Cardiac septum (tissue), 1 donor: ENCODE measurements around the gene LAMB1. TPM values are rescaled to one million over a fixed set of nuclear protein-coding genes. Genes with fewer than 3 reads are reported as not detected.

Source experiments
- DNase-seq: peaks from one replicate; pipeline ENCODE4 v3.0.0-alpha.2; 2020; ENCODE audit warnings: low spot score
- intact Hi-C: fragments of 100-400 bp; cut with DNase I; formaldehyde crosslinking; loops from one replicate; pipeline ENCODE4 v1.14.0; 2022
- total RNA-seq: library from RNA; stranded (reverse); fragmentation: NEBNext Ultra II Directional; extraction: Animal tissue kit (Norgen Biotek cat#: 25700); gene quantifications from one replicate; pipeline ENCODE4 v1.2.1, GENCODE V29; 2021
- donor health status: DM: no; HTN: no; CAD: no.

LAMB1 gene
- total RNA-seq, 1 donor from 2014 or later, result 55.1 TPM

DNA sequence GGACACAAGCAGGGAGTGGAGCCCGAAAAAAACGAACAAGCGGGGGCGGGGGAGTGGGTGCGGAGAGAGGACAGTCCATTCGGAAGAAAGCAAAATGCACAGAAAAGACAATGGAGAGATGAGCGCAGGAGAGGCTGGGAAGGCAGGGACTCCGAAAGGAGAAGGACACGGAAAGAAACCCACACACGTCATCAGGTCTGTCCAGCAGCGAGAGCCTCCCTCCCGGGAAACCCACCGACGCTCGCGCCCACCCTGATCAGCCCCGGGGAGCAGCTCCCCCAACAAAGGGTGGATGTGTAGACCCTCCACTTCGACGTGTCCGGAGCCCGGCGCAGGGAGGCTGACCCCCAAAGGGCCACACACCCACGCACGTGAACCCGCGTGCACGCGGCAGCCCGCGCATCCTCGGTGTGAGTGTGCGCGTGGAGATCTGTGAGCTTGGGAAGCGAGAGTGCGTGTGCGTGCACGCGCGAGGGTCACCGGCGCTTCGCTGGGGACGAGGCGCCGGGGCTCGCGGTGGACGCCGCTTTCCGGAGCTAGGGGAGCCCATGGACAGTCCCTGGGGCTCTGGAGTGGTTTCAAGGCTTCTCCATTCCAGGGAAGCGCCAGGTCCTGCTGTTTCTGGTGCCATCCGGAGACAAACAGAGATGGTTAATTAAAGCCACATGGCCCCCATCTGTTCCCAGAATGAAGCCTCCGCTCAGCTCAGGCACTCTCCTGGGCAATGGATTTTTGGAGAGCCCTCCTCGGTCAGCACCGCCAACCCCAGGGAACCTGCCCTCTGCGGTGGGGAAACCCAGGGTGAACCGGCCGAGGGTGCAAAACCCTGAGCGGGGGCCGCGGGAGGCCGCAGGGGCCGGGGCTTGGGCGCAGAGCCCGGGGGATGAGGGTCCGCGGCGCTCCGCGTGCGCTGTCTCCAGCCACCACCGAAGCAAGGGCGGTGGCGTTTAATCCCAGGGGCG is 916 bp downstream of the LAMB1 start:
- intact Hi-C loops, result loop anchor here (5.0 to 10.0 kb wide), 3 partner anchors 65 to 143 kb away; no protein-coding TSS in a partner anchor
- DNase-seq, result no peak

DNA sequence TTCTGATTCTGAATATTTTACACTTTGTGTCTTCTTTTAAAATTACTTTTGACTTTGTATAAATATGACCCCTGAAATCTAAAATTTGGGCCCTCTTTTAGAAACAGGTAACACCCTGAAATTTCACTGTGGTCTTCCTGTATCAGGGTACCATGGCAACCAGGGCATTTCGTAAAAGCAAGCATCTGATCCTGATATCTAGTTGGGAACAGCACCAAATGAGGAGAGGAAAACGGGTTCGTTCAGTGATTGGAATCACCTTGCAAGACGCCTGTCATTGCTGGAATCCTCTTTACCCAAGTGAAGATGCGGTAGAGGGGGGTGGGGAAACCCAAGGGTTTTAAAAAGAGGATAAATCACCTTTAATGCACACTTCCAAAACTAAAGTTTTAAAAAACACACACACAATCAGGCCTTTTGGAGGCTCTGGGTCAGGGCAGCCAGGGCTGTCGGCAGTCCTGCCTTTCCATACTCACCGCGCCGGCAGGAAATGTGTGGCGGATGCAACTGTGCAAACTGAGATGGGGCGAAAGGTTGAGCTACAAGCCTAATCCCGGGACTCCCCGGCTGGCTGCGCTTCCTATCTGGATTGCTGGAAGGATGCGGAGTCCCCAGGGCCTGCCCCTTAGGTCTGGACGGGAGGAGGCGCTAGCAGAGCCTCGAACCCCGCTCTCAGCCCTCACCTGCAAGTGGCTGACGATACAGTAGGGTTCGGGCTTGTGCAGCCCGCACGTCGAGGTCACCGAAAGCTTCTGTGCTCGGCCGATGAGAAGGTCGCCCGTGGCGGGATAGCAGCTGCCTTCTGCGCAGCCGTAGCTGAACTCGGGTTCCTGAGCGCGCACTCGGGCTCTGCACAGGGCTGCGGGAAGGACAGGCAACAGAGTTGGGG is 1.8 kb downstream of the LAMB1 start:
- peak; percentile 84 for DNase-seq
- intact Hi-C loops, result loop anchor here (5.0 to 10.0 kb wide), 3 partner anchors 64 to 144 kb away; no protein-coding TSS in a partner anchor

DNA sequence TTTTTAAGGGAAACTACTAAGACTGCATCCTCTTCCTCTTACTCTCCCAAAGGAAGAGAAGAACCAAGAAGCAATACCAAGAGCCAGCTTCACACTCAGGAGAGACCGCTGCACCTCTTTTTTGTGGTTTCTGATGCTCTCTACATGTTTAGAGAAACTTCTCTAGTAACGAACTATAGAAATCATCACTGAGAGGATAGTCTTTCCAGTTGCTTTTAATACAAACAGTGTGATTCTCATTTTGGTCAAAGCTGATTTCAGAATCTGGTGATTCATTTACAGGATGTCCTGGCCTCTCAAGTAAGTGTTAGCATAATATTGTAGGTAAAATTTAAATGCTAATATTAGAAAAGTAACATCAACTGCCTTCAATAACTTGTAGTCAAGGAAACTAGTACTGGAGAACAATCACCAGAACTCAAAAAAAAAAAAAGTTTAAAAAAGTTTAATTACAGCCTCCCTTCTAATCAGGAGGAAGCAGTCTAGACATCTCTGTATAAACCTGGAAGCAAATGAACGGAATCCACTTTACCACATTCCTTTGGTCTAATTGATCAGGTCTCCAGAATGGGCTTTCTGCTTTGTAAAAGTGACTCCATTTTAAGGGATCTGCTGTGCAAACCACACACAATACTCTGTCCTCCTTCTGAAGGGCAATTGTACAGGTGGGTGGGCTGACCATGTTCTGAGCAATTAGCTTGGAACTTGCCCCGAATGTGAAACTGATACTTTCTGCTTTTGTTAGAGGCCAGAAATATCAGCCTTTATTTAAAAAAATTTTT is 3.0 kb downstream of the LAMB1 start:
- DNase-seq, result no peak
- intact Hi-C loops, result loop anchor here (5.0 to 10.0 kb wide), 3 partner anchors 63 to 145 kb away; no protein-coding TSS in a partner anchor

DNA sequence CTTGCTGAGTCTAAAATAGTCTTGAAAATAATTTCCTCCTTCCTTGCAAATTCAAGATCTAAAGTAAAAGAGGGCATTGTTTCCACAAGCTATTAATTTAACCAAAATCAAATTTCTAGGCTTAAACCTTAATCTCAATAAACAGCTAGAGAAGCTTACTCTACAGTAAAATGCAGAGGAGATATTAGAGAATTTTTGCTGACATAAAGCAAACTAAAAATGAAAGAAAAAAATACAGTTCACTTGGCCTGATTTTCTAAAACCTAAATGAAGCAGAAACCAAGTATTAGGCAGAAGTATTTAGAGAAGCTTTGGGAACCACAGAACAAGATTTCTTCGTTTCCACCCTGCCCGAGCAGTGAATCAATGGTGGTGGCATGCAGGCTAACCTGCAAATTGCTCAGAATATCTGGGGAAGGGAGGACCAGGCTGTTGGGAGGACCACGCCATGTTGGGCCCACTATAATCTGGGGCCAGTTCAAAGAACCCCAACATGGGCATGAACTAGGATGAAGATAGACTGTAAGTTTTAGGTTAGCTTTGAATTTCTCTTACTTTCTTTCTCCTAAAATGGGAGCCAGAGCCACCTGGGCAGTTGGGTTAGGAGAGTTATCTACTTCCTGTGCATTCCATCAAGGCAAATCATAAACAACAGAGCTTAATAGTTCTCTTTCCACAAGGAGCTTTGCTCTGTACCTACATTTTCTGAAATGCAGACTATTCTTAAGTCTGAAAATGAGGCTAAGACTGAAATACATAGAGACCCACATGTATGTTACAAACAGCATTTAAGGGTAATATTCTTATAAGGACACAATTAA is 4.1 kb downstream of the LAMB1 start:
- no peak for DNase-seq
- intact Hi-C loops, result no loop called here

DNA sequence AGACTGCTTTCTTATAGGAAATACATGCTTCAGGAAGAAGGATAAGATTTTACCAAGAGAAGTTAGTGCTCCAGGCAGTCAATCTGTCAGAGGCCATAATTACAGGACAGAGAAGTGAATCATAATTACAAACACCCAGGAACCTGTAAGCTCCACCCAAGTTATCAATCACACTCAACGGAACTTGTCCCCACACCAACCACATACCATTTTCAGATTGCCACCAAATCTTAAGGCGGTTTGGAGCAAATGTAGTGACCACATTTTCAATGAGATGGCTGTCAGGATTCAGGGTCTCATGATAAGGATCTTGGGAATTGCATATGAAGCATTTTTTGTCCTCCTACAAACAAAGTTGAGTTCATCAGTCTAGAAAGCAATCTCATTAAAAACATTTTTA is 4.8 kb downstream of the LAMB1 start:
- intact Hi-C loops, result no loop called here
- DNase-seq, result no peak

DNA sequence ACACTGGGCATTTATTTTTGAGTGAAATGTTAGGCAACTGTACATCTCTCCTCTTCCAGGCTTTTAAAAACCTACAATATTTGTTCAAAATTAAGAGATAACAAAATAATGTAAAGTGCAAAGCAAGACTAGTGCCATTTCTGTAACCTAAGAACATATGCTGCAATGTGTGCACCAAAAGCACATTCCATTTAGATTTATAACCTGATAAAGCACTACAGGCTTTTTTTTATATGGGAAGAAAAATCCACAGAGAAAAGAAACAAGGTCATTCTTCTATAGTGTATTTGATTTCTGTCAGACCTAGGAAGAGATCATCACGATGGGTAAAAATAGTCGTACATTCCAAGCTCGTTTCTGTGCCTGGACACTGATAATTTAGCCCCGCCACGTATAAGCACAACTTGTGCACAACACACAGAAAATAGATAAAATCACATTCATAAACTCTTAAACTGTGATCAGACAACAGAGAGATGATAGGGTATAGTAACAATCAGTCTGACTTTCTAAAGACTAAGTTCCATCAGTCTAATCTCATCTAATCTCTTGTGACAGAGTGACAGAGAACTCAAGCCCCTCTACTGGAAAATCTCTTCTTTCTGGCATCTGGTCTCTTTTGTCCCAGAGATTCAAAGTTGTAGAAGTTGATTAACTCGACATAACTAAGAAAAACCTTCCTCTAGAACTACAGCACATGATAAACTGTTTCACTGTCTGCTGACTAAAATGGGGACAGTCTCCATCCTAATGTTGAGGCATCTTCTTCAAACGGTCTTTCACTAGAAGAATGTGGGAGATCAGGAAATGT is 6.7 kb downstream of the LAMB1 start:
- intact Hi-C loops, result no loop called here
- DNase-seq, result no peak

DNA sequence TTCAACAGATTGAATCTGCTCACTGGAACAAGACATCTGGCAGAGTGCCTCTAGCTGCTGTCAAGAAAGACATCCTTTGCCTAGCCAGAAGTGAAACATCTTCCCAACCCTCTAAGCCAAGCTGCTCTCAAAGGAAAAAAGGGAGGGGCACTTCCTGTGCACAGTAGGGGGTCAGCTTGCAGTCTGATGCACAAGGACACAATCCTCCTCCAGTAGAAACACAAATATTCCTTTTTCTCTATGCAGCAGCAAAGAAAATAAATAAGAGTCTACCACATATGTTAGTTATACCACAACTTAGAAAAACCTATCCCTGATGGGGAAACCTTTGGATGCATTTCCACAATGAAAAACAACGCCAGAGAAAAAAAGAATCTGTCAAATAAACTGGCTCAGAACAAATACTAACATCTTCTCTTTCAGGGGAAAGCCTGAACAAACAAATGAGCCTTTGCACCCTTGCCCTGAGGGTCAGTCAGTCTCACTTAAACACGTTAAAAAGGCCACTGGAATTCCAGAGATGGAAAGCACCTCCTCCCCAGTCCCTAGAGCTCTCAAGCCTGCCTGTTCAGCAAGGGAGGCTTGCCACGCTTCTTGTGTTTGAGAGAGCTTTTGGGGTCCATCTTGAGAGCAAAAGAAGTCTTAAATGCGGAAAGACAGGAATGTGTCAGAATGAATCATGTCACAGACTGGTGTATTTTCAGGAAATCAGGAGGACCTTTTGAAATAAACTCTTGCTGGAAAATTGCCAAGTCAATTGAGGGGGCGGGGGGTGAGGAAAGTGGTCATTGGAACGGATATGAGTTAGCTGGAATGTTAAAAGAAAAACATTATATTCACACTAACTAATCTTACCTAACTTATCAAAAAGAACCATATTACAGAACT is 7.5 kb downstream of the LAMB1 start:
- no peak for DNase-seq
- intact Hi-C loops, result no loop called here

DNA sequence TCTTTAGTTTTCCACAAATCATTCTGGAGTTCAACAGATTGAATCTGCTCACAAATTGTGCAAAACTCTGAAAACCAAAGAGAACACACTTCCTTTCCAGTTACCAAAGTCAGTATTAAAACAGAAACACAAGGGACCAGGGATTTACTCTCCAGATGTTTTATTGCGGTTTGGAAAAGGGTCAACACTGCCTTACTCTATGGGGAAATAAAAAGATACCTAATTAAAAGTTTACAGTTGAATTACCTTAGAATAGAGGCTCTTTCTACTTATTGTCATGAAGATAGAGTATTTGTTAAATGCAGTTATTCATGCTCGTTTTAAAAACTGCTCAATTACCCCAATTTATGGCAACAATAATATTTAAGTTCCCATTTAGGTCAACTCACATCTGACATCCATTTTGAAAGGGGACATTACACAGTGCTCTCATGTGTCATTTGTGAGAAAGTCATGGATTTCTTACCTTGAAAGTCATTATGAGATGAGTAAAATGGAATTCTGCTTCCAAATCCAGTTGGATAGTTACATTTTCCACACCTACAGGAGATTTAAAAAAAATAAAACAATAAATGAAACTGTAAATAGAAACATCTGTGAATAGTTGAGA is 8.4 kb downstream of the LAMB1 start:
- intact Hi-C loops, result no loop called here

DNA sequence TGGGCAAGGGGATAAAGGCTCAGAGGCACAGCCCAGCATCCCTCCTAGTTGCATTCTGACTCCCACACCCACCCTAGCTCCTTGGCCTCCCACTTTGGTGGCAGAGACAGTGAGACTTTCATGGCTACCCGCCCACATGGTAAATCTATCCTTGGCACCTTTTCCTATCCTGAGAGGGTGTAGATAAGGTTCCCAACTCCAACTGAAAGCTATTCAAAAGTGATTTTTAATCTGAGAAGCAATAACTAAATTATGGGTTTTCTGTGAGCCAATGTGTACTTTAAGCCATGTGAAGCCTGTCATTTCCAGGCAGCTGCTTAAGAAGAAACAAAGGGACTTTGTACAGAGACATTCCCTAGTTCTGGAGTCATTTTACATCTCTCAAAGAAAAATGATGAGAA is 9.1 kb downstream of the LAMB1 start:
- DNase-seq, result no peak
- intact Hi-C loops, result no loop called here

More for the DNA sequence above, 8.4 kb downstream of the LAMB1 start:
- DNase-seq, result no peak

DNA sequence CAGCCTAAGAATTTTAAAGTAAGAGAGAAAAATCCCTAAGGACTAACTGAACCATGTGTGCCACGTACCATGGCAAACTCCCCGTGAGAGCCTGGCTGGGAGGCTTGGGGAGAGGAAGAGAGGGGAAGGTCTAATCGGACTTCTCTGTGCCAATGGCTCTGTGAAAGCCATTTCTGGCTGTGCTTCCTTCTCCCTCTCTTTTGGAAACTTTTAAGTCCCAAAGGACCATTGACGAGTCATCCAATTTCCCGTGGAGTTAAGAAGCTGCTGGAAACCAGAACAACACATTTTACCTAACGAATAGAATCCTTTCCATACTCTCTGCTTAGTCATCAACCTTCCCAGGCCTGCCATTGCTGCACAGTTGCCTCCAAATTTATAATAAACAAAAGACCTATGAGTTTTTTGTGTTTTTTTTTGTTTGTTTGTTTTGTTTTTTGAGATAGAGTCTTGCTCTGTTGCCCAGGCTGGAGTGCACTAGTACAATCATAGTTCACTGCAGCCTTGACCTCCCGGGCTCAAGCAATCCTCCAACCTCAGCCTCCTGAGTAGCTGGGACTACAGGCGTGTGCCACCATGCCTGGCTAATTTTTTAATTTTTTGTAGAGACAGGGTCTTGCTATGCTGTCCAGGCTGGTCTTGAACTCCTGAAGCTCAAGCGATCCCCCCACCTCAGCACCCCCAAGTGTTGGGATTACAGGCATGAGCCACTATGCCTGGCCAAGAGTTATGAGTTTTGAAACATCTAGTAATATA is 13.2 kb downstream of the LAMB1 start:
- DNase-seq, result no peak
- intact Hi-C loops, result no loop called here

DNA sequence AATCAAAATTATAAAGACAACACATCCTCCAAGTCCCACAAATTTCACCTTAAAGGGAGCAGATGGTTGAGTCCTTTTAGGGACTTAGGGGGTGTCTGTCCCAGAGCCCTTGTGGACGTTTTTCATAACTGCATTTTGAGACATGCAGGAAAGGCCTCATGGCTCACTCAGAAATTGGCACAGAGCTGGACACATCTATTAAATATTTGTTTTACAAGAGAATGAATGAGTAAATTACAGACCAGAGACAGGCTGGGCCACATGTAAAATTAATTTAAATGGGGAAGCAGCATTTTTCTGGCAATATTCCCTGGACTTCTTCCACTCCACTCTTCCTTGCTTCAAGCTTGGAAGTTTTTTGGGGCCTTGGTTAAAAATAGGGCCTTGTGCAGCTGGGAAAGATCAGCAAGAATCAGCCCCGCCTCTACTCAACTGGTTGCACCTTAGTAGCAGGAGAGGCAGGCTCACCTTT is 20.0 kb downstream of the LAMB1 start:
- DNase-seq, result no peak
- intact Hi-C loops, result no loop called here

DNA sequence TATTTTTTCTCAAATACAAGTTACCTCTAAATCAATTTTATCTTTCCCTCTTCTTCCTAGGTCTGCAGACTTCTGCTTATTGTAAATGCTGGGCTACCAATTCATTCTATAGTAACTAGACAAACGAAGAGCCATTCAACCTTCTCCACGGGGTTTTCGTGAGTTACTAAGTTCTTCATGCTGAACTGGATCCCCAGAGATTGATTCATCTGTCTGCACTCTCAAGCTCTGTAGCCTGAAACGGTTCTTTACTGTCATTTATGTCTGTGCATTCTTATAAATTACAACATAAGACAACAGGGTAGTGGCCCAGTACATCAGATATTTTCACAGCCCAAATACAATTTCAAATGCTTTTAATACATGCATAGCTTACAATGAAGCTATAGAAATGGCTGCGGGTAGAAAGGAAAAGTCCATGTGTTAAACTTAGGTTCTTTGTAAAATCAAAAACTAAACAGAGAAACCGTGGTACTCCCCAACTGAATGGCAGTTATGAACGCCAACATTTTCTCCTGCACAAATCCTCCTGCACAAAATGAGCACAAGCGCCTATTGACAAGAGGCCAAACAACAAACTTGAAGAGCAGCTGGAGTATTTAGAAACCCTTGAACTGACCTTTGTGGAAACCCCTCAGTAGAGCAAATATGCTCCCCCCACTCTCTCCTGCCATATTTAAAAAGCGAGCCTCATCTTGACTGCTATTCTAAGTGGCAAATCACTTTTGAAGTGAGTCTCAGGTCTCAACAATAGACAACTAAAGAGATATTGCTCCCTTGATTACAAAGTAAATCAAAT is 20.7 kb downstream of the LAMB1 start:
- intact Hi-C loops, result no loop called here
- no peak for DNase-seq

DNA sequence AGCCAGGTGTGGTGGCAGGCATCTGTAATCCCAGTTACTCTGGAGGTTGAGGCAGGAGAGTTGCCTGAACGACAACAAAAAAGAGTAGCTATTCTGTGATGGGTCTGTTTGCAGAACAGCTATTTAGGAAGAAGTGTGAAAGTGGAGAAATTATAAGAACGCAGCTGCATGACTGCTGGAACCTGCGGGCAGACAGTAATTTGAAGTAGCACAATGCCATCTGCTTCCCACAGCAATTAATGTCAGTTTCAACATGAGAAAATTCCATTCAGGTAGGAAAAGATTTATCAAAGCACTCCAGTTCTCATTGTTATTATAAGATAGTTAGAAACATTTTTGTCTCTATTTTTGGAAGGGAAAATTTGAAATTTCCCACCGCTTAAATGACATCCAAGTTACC is 21.5 kb downstream of the LAMB1 start:
- no peak for DNase-seq
- intact Hi-C loops, result no loop called here

DNA sequence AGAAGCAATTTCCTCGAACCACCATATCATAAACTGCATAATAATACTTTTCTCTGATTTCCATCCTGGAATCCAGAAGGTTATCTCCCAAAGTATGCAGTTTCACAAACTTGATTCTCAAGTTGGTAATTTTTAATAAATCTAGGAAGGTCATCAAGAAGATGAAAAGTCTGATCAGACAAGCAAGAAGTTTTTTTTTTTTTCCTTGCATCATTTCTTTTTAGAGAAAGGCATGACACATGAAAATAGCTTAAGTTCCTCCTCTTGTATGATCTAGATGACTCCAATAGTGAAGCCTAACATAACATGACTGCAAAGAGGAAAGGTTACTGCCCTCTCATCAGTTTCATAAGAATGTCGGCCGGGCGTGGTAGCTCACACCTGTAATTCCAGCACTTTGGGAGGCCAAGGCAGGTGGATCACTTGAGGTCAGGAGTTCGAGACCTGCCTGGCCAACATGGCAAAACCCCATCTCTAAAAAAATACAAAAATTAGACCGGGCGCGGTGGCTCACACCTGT is 22.2 kb downstream of the LAMB1 start:
- DNase-seq, result no peak
- intact Hi-C loops, result no loop called here

DNA sequence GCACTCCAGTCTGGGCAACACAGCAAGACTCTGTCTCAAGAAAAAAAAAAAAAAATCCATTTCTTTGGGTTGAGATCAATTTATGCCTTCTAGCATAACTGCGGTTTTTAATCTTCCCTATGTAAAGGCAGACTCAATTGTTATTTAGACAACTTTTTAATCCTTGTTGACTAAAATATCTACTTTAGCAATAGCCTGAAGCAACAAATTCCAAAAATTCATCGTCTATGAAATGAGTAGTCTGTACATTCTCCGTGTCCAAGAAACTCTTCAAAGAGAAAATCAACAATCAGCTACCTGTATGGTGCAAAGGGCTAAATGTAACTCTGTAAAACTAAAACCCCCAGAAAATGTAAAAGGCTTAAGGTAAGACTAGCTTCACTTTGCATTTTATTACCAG is 22.8 kb downstream of the LAMB1 start:
- intact Hi-C loops, result no loop called here
- DNase-seq, result no peak
